ENCODE results near the gene ARMC5. TPM values are rescaled to one million over a fixed set of nuclear protein-coding genes. Genes with fewer than 3 reads are reported as not detected.
A peak's percentile ranks its signal among the peaks of the same experiment; 100 is the strongest.

ARMC5 gene
- total and polyA plus RNA-seq, 9 of the 15 experiments (the other 6 are each of a cell fraction or from before 2014, with no cell fraction given), result 0.11 to 13.5 (median 2.1) TPM

- TF ChIP-seq CUX1 (CRISPR knock-in tag; IDR thresholded peaks at IDR 0.05) (no peak), MYBL2 (IDR thresholded peaks at IDR 0.05; ENCODE audit: low read depth) (no peak), MYBL2 (CRISPR knock-in tag; IDR thresholded peaks at IDR 0.05; ENCODE audit: borderline replicate concordance) (0 out of 2 replicates have a peak, but pooled peaks have one; percentile 63), SP1 (CRISPR knock-in tag; IDR thresholded peaks at IDR 0.05) (peak; percentile 47), ZNF232 (CRISPR knock-in tag; IDR thresholded peaks at IDR 0.05) (peak; percentile 41; the same call in 1 of the 2 replicates), PBX2 (CRISPR knock-in tag; IDR thresholded peaks at IDR 0.05; ENCODE audit: low read depth) (no peak), PBX2 (tag; conservative IDR thresholded peaks at IDR 0.05; ENCODE audit: low read depth) (no peak), DEAF1 (CRISPR knock-in tag; IDR thresholded peaks at IDR 0.05) (no peak), TGIF2 (CRISPR knock-in tag; IDR thresholded peaks at IDR 0.05) (peak; percentile 53; the same call in 1 of the 2 replicates), PHF8 (IDR thresholded peaks at IDR 0.05; ENCODE audit: borderline replicate concordance, low read length) (peak; percentile 93), CREBBP (IDR thresholded peaks at IDR 0.05; ENCODE audit: low read depth, low read length) (no peak), DMBX1 (CRISPR knock-in tag; IDR thresholded peaks at IDR 0.05; ENCODE audit: borderline replicate concordance) (no peak), ZBTB17 (CRISPR knock-in tag; IDR thresholded peaks at IDR 0.05) (0 out of 2 replicates have a peak, but pooled peaks have one; percentile 49), HEY1 (CRISPR knock-in tag; IDR thresholded peaks at IDR 0.05; ENCODE audit: borderline replicate concordance) (no peak), NCOA6 (IDR thresholded peaks at IDR 0.05) (no peak), FIP1L1 (IDR thresholded peaks at IDR 0.05; ENCODE audit: low read depth, low read length, poor library complexity, severe bottlenecking) (peak; percentile 83)
These were observed 48.8 kb downstream of the ARMC5 start, which contains the start of gene RUSF1 (continued) for GRCh38 chr16:31507929-31508705.
